GM12892 (cell line): ENCODE measurements around the gene TMEM121.

ENCODE experiments used
- POLR2A ChIP-seq: IDR thresholded peaks from 2 replicates; pipeline ENCODE4 v1.6.1; 2011; ENCODE audit warnings: low read depth, low read length, control low read depth
- POLR2AphosphoS5 ChIP-seq: IDR thresholded peaks from 2 replicates; pipeline ENCODE4 v1.6.1; 2011; ENCODE audit warnings: low read depth, low read length, control low read depth
- TAF1 ChIP-seq: IDR thresholded peaks from 2 replicates; pipeline ENCODE4 v1.6.1; 2011; ENCODE audit warnings: low read depth, mild to moderate bottlenecking, control low read depth, low read length, borderline replicate concordance

GRCh38 chr14:105483300-105484068 lies 42.9 kb upstream of the TMEM121 start:
- no peak for TF ChIP-seq POLR2A
- TF ChIP-seq POLR2AphosphoS5 = no peak
- TF ChIP-seq TAF1 = no peak
